NCI-H2107 treated with DMSO at 0.1 percent for 48 hours (cell line): ENCODE data around the gene ROBO3.
A peak's percentile ranks its signal among the peaks of the same experiment; 100 is the strongest.

Experiments used
- DNase-seq: peaks from one replicate; lab custom pipeline; 2025; ENCODE audit not compliant: unreplicated experiment; lab: John Stamatoyannopoulos, UW

ROBO3 gene, protein sequence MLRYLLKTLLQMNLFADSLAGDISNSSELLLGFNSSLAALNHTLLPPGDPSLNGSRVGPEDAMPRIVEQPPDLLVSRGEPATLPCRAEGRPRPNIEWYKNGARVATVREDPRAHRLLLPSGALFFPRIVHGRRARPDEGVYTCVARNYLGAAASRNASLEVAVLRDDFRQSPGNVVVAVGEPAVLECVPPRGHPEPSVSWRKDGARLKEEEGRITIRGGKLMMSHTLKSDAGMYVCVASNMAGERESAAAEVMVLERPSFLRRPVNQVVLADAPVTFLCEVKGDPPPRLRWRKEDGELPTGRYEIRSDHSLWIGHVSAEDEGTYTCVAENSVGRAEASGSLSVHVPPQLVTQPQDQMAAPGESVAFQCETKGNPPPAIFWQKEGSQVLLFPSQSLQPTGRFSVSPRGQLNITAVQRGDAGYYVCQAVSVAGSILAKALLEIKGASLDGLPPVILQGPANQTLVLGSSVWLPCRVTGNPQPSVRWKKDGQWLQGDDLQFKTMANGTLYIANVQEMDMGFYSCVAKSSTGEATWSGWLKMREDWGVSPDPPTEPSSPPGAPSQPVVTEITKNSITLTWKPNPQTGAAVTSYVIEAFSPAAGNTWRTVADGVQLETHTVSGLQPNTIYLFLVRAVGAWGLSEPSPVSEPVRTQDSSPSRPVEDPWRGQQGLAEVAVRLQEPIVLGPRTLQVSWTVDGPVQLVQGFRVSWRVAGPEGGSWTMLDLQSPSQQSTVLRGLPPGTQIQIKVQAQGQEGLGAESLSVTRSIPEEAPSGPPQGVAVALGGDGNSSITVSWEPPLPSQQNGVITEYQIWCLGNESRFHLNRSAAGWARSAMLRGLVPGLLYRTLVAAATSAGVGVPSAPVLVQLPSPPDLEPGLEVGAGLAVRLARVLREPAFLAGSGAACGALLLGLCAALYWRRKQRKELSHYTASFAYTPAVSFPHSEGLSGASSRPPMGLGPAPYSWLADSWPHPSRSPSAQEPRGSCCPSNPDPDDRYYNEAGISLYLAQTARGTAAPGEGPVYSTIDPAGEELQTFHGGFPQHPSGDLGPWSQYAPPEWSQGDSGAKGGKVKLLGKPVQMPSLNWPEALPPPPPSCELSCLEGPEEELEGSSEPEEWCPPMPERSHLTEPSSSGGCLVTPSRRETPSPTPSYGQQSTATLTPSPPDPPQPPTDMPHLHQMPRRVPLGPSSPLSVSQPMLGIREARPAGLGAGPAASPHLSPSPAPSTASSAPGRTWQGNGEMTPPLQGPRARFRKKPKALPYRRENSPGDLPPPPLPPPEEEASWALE (N-terminal part only)

DNA sequence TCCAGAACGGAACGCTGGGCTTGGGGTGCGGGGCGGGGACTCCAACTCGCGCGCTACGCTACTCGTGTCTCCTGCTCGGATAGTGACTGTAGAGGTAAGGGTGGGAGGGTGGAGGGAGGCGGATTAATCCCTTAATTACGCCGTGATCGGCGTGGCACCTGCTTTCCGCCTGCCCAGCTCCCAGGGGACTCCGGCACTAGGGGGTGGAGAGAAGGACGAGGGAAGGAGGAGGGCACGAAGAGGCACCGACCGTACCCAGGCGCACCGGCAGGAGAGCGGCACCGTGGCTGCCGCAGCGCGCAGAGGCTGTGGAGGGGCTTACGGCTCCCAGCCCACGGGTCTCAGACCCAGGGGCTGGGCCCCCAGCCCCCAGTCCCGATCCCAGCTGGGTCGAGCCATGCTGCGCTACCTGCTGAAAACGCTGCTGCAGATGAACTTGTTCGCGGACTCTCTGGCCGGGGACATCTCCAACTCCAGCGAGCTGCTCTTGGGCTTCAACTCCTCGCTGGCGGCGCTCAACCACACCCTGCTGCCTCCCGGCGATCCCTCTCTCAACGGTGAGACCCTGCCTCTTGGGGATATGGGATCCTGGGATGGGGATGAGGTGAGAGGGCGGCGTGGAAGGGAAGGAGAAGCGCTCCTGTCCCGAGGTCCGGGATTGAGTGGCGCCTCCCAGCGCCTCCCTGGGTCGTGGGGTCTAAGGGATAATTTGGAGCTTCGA, at the start of gene ROBO3:
Gene ROBO3 (plus strand): TSS at position 252 of the 721 bp plus-strand sequence. CDS start 146 bp downstream, at position 398.
- no peak for DNase-seq

DNA sequence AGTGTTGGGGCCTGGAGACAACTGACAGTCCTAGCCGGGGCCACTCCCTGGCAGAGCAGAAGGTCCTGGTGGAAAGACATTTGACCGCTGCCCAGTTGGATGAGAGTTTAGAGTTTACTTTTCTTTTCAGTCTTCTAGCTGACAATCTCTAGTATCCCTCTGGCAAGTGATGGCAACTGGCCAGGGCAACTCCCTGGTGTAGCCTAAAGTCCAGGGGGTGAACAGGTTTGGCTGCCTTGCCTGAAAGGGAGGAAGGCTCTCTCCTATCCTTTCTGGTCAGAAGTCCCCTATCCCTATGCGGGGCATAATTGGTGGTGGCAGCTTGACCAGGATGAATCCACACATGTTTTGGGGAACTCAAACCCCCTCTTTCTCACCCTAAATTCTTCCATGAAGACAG, 48.2 kb upstream of the ROBO3 start:
- no peak for DNase-seq

DNA sequence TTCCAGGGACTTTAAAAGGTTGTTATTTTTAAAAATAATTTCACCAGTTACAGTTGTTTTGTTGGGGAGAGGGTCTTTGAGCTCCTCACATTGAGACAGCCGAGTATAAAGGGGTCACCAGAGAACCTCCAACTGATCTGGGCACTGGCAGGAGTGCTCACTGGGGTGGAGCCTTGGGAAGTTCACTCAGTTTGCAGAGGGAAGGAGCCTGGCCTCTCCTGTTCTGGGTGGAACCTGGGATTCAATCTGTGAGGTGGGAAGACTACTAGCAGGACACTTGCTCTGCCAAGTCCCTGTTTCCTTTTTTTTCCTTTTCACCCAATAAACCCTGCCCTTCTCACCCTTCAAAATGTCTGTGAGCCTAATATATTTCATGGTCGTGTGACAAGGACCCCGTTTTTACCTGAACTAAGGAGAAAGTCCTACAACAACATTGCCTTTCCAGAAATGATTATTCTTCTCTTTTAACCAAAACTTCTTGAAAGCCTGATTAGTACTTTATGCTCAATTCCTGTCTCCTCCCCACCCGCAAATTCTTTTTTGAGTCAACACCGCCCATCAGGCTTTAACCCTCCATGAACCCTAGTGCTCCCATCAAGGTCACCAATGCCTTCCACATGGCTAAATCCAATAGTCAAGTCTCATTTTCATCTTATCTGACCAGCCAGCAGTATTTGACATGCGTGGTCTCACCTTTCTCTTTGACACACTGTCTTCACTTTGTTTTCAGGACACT, 43.1 kb upstream of the ROBO3 start:
- no peak for DNase-seq

DNA sequence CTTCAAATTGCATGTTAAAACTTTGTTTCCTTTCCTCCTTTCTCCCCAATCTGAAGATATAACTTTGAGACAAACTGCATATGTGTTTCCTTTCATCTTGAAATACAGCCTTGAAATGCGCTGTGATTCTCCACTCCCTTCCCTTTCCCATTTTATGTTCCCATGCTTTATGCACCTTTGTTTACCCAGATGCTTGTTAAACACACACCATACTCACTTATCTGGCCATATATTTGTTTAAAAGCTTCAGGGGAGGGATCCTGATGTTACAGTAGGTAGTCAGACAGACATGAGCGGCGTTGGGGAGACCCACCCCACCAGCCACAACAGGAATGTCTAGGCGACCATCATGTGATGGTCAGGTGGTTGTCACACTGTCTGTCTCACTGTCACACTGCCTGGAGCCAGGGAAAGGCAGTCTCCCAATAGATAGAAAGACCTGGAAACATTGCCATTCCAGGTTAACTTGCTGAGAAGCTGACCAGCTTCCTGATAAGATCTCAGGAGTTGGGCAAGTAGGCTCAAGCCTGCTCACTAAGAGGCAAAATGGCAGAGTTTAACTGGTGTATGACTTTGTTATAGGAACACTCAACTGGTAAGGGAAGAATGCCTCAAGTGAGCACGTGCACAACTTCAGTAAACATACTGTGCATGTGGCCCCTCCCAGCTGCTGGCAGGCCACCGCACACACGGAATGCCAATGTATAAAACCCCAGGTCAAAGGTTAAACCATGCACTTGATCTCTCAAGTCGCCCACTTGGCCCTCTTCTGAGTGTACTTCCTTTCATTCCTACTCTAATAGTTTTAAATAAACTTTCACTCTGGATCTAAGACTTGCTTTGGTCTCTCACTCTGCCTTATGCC, 41.5 kb upstream of the ROBO3 start:
- no peak for DNase-seq

DNA sequence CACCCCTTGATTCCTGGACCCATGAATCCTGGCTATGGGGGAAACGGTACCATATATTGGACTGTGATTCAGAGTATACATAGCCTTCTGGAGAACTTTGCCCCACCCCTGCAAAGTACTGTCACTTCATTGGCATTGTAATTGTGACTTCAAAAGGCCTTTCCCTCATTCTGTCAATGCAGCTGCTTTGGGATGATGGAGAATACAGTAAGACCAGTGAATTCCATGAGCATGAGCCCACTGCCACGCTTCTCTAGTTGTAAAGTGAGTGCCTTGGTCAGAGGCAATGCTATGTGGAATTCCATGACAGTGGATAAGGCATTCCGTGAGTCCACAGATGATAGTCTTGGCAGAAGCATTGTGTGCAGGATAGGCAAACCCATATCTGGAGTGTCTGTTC, 39.4 kb upstream of the ROBO3 start:
- DNase-seq: no peak

DNA sequence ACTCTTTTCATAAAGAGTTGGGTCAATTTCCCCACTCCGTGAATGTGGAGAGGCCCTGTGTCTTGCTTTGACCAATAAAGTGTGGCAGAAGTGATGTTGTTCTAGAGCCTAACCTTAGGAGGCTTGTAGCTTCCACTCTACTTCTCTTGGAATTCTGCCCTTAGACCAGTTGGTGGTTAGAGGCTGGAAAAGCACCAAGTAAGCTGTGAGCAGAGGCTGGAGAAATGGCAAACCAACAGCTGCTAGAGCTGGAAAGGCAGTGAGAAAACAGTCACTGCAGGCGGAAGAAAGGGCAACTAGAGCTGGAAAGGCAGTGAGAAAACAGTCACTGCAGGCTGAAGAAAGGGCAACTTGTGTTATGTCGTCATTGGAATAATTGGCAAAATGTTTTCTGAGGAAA, 35.2 kb upstream of the ROBO3 start:
- DNase-seq: no peak

DNA sequence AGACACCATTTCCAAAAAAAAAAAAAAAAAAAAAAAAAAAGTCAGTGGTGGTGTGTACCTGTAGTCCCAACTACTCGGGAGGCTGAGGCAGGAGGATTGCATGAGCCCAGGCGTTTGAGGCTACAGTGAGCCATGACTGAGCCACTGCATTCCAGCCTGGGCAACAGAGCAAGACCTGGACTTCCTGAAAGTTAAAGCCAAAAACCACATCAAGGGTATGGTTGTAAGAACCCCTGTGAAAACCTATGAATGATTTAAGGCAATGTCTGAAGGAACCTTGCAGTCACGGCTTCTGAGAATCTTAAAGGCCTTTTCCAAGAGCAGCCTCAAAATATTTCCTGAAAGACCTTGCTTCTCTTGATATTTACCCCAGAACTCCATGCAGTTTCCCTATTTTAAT, 34.5 kb upstream of the ROBO3 start:
- no peak for DNase-seq

DNA sequence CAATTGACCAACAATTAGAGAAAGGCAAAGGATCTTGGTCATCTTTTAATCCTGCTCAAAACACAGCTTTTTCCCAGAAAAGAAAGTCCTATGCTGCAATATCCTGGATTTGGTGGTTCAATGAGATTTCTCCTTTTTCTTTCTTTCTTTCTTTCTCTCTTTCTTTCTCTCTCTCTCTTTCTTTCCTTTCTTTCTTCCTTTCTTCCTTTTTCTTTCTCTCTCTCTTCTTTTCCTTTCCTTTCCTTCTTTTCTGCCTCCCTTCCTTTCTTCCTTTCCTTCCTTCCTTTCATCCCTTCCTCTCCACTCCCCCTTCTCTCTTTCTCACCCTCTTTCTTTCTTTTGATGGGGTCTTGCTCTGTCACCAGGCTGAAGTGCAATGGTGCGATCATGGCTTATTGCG, 33.3 kb upstream of the ROBO3 start:
- DNase-seq: no peak

DNA sequence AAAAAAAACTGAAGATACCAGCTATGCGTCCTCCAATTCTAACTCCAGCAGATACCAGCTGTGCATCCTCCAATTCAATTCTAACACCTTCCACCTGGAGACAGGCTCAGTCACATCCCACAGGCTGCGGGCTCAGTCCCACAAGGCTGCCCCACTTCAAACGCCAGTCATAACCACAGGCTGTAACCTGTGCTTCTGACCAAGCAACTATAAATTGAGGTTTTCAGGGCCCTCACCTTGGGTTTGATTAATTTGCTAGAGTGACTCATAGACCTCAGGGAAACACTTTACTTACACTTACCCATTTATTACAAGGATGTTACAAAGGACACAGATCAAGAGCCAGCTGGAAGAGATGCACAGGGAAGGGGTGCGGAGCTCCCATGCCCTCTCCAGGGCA, 32.7 kb upstream of the ROBO3 start:
- no peak for DNase-seq

DNA sequence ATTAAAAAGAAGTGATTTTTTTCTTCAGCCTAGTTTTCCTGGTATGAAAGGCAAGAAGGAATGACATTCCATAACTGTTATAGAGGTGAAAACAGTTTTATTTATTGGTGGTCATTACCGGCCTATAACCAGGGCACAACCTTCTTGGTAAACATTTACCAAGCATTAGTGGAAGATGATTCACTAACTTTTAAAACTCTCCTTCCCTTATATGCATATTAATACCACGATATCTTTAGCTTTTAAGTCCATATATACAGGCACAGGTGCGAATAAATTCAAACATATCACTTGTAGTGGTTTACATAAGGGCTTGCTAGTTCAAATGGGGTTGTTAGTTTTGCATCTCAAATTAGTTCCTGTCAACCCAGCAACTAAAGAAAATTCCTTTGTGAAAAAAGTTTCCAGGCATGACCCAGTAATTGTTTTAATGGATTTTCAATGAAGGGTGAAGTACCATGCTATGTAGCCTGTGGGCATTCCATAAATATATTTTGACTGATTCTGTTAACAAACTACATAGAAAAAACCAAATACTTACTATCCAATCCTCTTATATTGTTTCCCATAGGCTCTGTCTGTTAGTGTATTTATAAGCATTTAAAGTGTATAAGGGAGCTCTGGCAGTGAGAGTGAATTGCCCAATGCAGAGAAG, 30.6 kb upstream of the ROBO3 start:
- no peak for DNase-seq

DNA sequence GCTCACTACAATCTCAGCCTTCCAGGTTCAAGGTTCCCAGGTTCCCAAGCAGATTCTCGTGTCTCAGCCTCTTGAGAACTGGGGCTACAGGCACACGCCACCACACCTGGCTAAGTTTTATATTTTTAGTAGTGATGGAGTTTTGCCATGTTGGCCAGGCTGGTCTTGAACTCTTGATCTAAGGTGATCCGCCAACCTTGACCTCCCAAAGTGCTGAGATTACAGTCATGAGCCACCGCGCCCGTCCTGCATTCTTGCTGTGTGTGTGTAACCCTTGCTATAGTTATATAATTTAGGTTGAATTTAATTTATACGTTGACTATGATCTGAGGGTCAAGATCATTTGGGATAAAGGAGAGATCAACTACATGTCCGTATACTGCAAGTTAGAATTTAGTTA, 29.3 kb upstream of the ROBO3 start:
- no peak for DNase-seq

DNA sequence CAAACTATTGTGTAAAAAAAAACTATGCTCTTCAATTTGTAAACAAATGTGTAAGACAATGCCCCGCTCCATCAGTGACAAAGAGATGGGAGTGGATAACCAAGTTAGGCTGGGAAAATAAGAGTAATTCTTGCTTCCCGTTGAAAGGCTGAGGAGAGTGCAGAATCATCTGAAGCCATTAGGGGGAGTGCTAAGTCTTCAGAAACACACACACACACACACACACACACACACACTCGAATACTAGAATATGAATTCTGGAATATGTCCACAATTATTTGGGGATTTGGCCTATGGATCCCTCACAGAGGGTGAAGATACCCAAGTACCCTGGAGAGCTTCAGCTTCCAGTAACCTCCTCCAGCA, 27.8 kb upstream of the ROBO3 start:
- peak; percentile 15 for DNase-seq

DNA sequence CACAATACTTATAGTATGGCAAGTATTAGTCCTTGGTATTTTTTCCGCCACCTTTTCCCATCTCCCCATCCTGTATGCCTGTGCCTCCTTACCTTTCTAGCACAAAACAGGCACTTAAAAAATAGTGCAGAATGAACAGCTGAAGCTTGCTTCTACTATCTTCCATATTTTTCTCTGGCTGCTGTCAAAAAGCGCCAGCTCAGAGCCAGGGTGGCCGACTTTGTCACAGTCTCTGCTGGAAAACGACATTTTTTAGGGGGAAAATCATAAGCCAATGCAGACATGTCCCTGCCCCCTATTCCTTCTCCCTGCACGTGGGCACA, 26.5 kb upstream of the ROBO3 start:
- DNase-seq: no peak

DNA sequence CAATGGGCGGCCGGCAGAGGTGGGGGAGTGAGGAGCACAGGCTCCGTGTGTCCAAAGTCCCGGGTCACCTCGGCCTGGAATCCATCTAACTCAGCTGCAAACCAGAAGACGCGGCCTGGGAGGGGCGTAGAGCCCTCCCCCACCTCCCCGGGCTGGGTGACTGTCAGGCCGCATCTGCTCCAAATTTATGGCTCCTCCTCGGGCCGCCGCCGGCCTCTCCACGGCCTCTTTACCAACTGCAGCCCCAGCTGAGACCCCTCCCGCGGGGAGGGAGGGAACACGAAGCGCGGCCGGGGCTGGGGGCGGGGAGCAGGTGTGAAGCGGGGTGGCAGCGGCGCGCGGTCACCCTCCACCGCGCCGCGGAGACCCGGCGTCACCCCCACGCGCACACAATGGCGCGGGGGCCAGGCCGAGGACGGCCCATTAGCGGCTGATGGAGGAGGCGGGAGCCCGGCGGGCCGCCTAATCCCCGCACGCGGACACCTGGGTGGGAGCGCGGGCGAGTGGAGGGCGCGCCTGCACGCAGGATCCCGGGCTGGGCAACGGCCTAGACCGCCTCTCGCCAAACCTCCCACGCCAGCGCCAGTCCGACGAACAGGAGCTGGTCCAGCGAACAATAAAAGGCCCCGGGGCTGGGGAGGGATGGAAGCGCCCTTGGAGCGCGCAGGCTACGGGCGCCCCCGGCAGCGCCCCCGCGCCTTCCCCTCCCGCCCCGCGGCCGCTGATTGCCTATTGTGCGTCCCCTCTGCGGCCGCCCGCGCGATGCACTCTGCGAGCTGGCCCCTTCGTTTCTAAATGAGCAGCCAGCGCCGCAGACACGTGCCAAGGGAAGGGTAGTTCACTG, 25.9 kb upstream of the ROBO3 start:
- DNase-seq: no peak

DNA sequence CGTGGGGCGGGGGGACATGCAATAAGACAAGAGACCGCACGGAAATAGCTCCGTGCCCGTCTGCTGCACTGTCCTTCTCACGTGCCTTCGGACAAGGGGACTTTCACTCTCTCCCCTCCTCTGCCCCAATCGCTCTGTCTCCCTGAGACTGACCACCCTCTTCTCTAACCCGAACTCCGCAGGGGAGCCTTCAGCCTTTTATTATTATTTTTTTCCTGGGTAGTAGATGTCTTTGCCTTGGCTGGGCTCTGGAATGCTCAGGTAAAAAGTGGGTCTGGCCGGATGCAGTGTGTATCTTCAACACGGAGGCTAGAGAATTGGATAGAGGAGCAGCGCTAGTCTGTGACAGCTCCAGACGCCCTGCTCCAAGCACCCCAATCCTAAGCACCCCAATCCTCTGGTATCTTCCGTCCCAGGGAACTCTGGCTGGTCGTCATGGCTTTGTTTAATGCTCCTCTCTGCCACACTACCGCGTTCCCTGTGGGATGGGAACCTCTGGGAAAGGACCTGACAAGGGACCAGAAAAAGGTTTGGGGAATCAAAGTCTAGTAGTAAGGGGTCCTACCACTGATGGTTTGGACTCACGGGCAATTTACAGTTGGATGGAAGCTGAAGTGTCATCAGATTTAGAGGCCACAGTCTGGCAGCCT, 25.1 kb upstream of the ROBO3 start:
- no peak for DNase-seq

DNA sequence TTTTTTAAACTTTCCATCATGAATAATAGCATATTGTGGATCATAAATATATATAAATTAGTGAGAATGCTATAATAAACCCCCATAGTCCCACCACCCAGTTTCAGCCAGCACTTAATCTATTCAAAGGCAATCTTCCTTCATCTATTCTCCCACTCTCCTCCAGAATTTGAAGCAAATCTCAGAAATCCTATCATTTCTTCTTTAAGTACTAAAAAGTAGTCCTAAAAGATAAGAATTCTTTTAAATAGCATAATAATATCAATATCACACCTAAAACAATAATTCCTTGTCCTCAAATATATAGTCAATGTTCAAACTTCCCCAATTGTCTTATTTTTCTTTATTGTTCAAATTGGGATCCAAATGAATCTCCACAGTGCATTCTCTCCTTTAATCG, 24.6 kb upstream of the ROBO3 start:
- no peak for DNase-seq

DNA sequence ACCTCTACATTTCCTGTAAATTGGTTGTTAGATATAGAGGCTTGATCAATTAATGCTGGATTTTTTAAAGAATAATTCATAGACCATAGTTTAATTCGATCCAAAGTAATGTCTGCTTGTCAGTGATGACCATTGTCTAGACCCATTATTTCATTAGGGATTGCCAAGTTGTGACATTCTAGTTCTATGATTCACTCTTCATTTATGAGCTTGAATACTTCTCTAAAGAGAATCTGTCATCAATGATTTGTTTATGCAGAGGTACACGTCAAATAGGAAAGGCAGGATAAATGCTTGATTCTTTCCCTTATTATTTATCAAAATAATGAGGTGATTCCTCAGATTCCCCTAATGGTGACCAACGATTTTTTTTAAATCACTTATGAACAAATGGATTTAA, 24.0 kb upstream of the ROBO3 start:
- DNase-seq: no peak
